Measurements from ENCODE around the gene RASAL2. TPM values are rescaled to one million over a fixed set of nuclear protein-coding genes. Genes with fewer than 3 reads are reported as not detected.
"Not testable (repeated sequence)": the region's sequence is repeated elsewhere in the genome, so short reads cannot be mapped to it uniquely, and the experiment has no call there.

The RASAL2 gene
- polyA plus RNA-seq, 1 experiment: 27.7 TPM

GRCh38 chr1:178344513-178345091, 250.7 kb downstream of the RASAL2 start:
- ChIA-PET CTCF (interaction anchor here (0.8 to 3.2 kb wide), 7 partner anchors 9 to 187 kb away, joined by 3 to 16 read pairs (median 3); no protein-coding TSS in a partner anchor), POLR2A (no interaction called here)
- H3K4me3 ChIP-seq (ENCODE audit: low read depth, low read length): no peak overlapping the region
- DNase-seq (ENCODE audit: low read depth): peak; percentile 89
- no peaks in the 10 kb centered on the region for H3K36me3 ChIP-seq (ENCODE audit: control insufficient read depth, insufficient read depth, low read length)
- no peaks in the 10 kb centered on the region for H3K27me3 ChIP-seq (ENCODE audit: control insufficient read depth, insufficient read depth, low read length)
- peak; percentile 61 for TF ChIP-seq CTCF (IDR thresholded peaks at IDR 0.05; ENCODE audit: insufficient read depth, low read depth, low read length)

GRCh38 chr1:178345238-178345637, 251.3 kb downstream of the RASAL2 start:
- no peaks in the 10 kb centered on the region for H3K27me3 ChIP-seq (ENCODE audit: control insufficient read depth, insufficient read depth, low read length)
- H3K4me3 ChIP-seq (ENCODE audit: low read depth, low read length): no peak overlapping the region
- POLR2A ChIA-PET: no interaction called here
- no peak for TF ChIP-seq CTCF (IDR thresholded peaks at IDR 0.05; ENCODE audit: insufficient read depth, low read depth, low read length)
- DNase-seq (ENCODE audit: low read depth): no peak
- CTCF ChIA-PET: interaction anchor here (0.8 to 3.2 kb wide), 7 partner anchors 8 to 186 kb away, joined by 3 to 16 read pairs (median 3); no protein-coding TSS in a partner anchor
- H3K36me3 ChIP-seq (ENCODE audit: control insufficient read depth, insufficient read depth, low read length): no peaks in the 10 kb centered on the region

- Histone ChIP-seq H3K4me3 (ENCODE audit: low read depth, low read length) (no peak overlapping the region), H3K36me3 (ENCODE audit: control insufficient read depth, insufficient read depth, low read length) (no peaks in the 10 kb centered on the region), H3K27me3 (ENCODE audit: control insufficient read depth, insufficient read depth, low read length) (no peaks in the 10 kb centered on the region)
- TF ChIP-seq CTCF (IDR thresholded peaks at IDR 0.05; ENCODE audit: insufficient read depth, low read depth, low read length): no peak
- no peak for DNase-seq (ENCODE audit: low read depth)
- ChIA-PET CTCF (interaction anchor here (1.1 to 1.8 kb wide), 5 partner anchors 35 to 186 kb away, joined by 3 to 8 read pairs (median 6); no protein-coding TSS in a partner anchor), POLR2A (no interaction called here)
Observed at GRCh38 chr1:178345807-178346206, 251.9 kb downstream of the RASAL2 start.

GRCh38 chr1:178349801-178350200, 255.9 kb downstream of the RASAL2 start:
- POLR2A ChIA-PET: no interaction called here
- DNase-seq (ENCODE audit: low read depth): no peak
- CTCF ChIA-PET: interaction anchor here (0.8 to 1.2 kb wide), 2 partner anchors 21 to 40 kb away, joined by 3 read pairs; no protein-coding TSS in a partner anchor
- TF ChIP-seq CTCF (IDR thresholded peaks at IDR 0.05; ENCODE audit: insufficient read depth, low read depth, low read length): no peak
- no peaks in the 10 kb centered on the region for H3K36me3 ChIP-seq (ENCODE audit: control insufficient read depth, insufficient read depth, low read length)
- no peaks in the 10 kb centered on the region for H3K27me3 ChIP-seq (ENCODE audit: control insufficient read depth, insufficient read depth, low read length)
- H3K4me3 ChIP-seq (ENCODE audit: low read depth, low read length): no peak overlapping the region

GRCh38 chr1:178351911-178352310, 258.0 kb downstream of the RASAL2 start:
- DNase-seq (ENCODE audit: low read depth); H3K27me3 ChIP-seq (ENCODE audit: control insufficient read depth, insufficient read depth, low read length); POLR2A ChIA-PET; H3K4me3 ChIP-seq (ENCODE audit: low read depth, low read length); H3K36me3 ChIP-seq (ENCODE audit: control insufficient read depth, insufficient read depth, low read length): not testable (repeated sequence)
- CTCF ChIA-PET: interaction anchor here (1.1 kb wide), 1 partner anchor 22 kb away, joined by 3 read pairs; no protein-coding TSS in a partner anchor
